H9 (cell line): ENCODE data around the gene SLCO3A1. TPM values are rescaled to one million over a fixed set of nuclear protein-coding genes. Genes with fewer than 3 reads are reported as not detected.

Source experiments
- DNase-seq: peaks from one replicate; pipeline ENCODE4 v3.0.0-alpha.2; 2017
- H2AFZ ChIP-seq: one replicate; pipeline ENCODE4 v1.6.1; 2013; ENCODE audit warnings: mild to moderate bottlenecking, low read length, control low read depth, moderate library complexity
- H2AK5ac ChIP-seq: 2 replicates; pipeline ENCODE4 v1.6.1; 2013; ENCODE audit warnings: low read length, control low read depth, mixed read lengths; ENCODE audit not compliant: insufficient read length
- H2BK120ac ChIP-seq: one replicate; pipeline ENCODE4 v1.6.1; 2013; ENCODE audit warnings: low read depth, mild to moderate bottlenecking, low read length, control low read depth, inconsistent platforms; ENCODE audit not compliant: poor library complexity, severe bottlenecking
- H2BK12ac ChIP-seq: 2 replicates; pipeline ENCODE4 v1.6.1; 2013; ENCODE audit warnings: low read length, control low read depth, mixed read lengths, low read depth; ENCODE audit not compliant: insufficient read length
- H2BK15ac ChIP-seq: 2 replicates; pipeline ENCODE4 v1.6.1; 2013; ENCODE audit warnings: low read depth, low read length, control low read depth
- H2BK20ac ChIP-seq: one replicate; pipeline ENCODE4 v1.6.1; 2013; ENCODE audit warnings: low read depth, mild to moderate bottlenecking, low read length, control low read depth, inconsistent platforms; ENCODE audit not compliant: poor library complexity, severe bottlenecking
- H2BK5ac ChIP-seq: 2 replicates; pipeline ENCODE4 v1.6.1; 2013; ENCODE audit warnings: low read length, control low read depth, mixed read lengths; ENCODE audit not compliant: insufficient read length
- H3K14ac ChIP-seq: 2 replicates; pipeline ENCODE4 v1.6.1; 2013; ENCODE audit warnings: low read length, control low read depth; ENCODE audit not compliant: insufficient read depth
- H3K18ac ChIP-seq: 2 replicates; pipeline ENCODE4 v1.6.1; 2013; ENCODE audit warnings: low read depth, mild to moderate bottlenecking, mixed read lengths, low read length, control low read depth; ENCODE audit not compliant: insufficient read length
- H3K23ac ChIP-seq: 2 replicates; pipeline ENCODE4 v1.6.1; 2013; ENCODE audit warnings: low read length, control low read depth, mixed read lengths, low read depth; ENCODE audit not compliant: insufficient read length
- H3K23me2 ChIP-seq: 2 replicates; pipeline ENCODE4 v1.6.1; 2013; ENCODE audit warnings: low read depth, mild to moderate bottlenecking, mixed read lengths, low read length, control low read depth; ENCODE audit not compliant: insufficient read length, poor library complexity, severe bottlenecking
- H3K27ac ChIP-seq: 2 replicates; pipeline ENCODE4 v1.5.1; 2013; ENCODE audit warnings: low read length, control low read depth, mixed read lengths, low read depth; ENCODE audit not compliant: insufficient read length
- H3K27me3 ChIP-seq: 2 replicates; pipeline ENCODE4 v1.6.1; 2013; ENCODE audit warnings: low read length, control low read depth, inconsistent platforms; ENCODE audit not compliant: insufficient read depth
- H3K4ac ChIP-seq: 2 replicates; pipeline ENCODE4 v1.6.1; 2013; ENCODE audit warnings: low read depth, mild to moderate bottlenecking, control low read depth, inconsistent platforms, low read length, moderate library complexity
- H3K4me1 ChIP-seq: 2 replicates; pipeline ENCODE4 v1.6.1; 2013; ENCODE audit warnings: low read length, control low read depth, inconsistent platforms; ENCODE audit not compliant: insufficient read depth
- H3K4me2 ChIP-seq: 2 replicates; pipeline ENCODE4 v1.6.1; 2013; ENCODE audit warnings: low read length, control low read depth, mixed read lengths; ENCODE audit not compliant: insufficient read length, insufficient read depth
- H3K56ac ChIP-seq: 2 replicates; pipeline ENCODE4 v1.6.1; 2013; ENCODE audit warnings: low read depth, mild to moderate bottlenecking, mixed read lengths, low read length, control low read depth; ENCODE audit not compliant: insufficient read length
- H3K79me1 ChIP-seq: 2 replicates; pipeline ENCODE4 v1.6.1; 2013; ENCODE audit warnings: low read depth, mild to moderate bottlenecking, moderate library complexity, low read length, control low read depth, inconsistent platforms; ENCODE audit not compliant: insufficient read depth, poor library complexity, severe bottlenecking
- H3K79me2 ChIP-seq: 2 replicates; pipeline ENCODE4 v1.6.1; 2013; ENCODE audit warnings: low read length, control low read depth, inconsistent platforms; ENCODE audit not compliant: insufficient read depth
- H3K9ac ChIP-seq: 2 replicates; pipeline ENCODE4 v1.6.1; 2013; ENCODE audit warnings: low read length, control low read depth, mixed read lengths; ENCODE audit not compliant: insufficient read length; ENCODE audit errors: extremely low read depth
- H3K9me3 ChIP-seq: one replicate; pipeline ENCODE4 v1.6.1; 2013; ENCODE audit warnings: low read depth, low read length, inconsistent platforms; ENCODE audit not compliant: control insufficient read depth
- H3T11ph ChIP-seq: one replicate; pipeline ENCODE4 v1.6.1; 2013; ENCODE audit warnings: mild to moderate bottlenecking, low read length, control low read depth, inconsistent platforms
- H4K20me1 ChIP-seq: one replicate; pipeline ENCODE4 v1.6.1; 2013; ENCODE audit not compliant: control insufficient read depth, insufficient read length, insufficient read depth
- H4K5ac ChIP-seq: 2 replicates; pipeline ENCODE4 v1.6.1; 2013; ENCODE audit warnings: low read depth, mild to moderate bottlenecking, mixed read lengths, low read length, control low read depth; ENCODE audit not compliant: insufficient read length
- H4K8ac ChIP-seq: replicated peaks from 2 replicates; pipeline ENCODE4 v1.6.1; 2013; ENCODE audit warnings: low read length, control low read depth, mixed read lengths, low read depth; ENCODE audit not compliant: insufficient read length
- H4K91ac ChIP-seq: 2 replicates; pipeline ENCODE4 v1.6.1; 2013; ENCODE audit warnings: low read depth, mild to moderate bottlenecking, moderate library complexity, mixed read lengths, low read length, control low read depth; ENCODE audit not compliant: insufficient read length
- H3K27ac Mint-ChIP-seq, 3 experiments: 2 replicates in 2 of 3; 3 replicates in 1 of 3; pipeline ENCODE4 v1.8.0; 2020 to 2021; ENCODE audit warnings: mixed read lengths in 3 of 3, mild to moderate bottlenecking in 1 of 3, moderate library complexity in 1 of 3
- H3K27me3 Mint-ChIP-seq: 2 replicates; pipeline ENCODE4 v1.8.0; 2021; ENCODE audit warnings: low read depth, mild to moderate bottlenecking, moderate library complexity, mixed read lengths
- H3K36me3 Mint-ChIP-seq, 3 experiments: 2 replicates in 2 of 3; 3 replicates in 1 of 3; pipeline ENCODE4 v1.8.0; 2020 to 2021; ENCODE audit warnings: low read depth in 3 of 3, mixed read lengths in 3 of 3; ENCODE audit not compliant: insufficient read depth in 1 of 3
- H3K4me1 Mint-ChIP-seq, 2 experiments: 2 replicates each; pipeline ENCODE4 v1.8.0; 2020; ENCODE audit warnings: mixed read lengths in 2 of 2
- H3K4me3 Mint-ChIP-seq, 2 experiments: 2 replicates in 1 of 2; 3 replicates in 1 of 2; pipeline ENCODE4 v1.8.0; 2020 to 2021; ENCODE audit warnings: mild to moderate bottlenecking in 2 of 2, mixed read lengths in 2 of 2, moderate library complexity in 1 of 2
- H3K9me3 Mint-ChIP-seq, 2 experiments: 2 replicates in 1 of 2; 3 replicates in 1 of 2; pipeline ENCODE4 v1.8.0; 2020; ENCODE audit warnings: mild to moderate bottlenecking in 2 of 2, mixed read lengths in 2 of 2, moderate library complexity in 1 of 2
- CTCF ChIP-seq: fragments of 200-600 bp; sonication (generic); conservative IDR thresholded peaks from 3 replicates; pipeline ENCODE4 v1.8.0; 2021; ENCODE audit warnings: antibody characterized with exemption, mild to moderate bottlenecking
- WGBS: extraction: QIAGEN DNeasy Blood & Tissue Kit; methylation state at CpG from one replicate; pipeline ENCODE4 v1.1.7; 2013; ENCODE audit warnings: missing lambda C conversion rate, low lambda C conversion rate, mixed read lengths; ENCODE audit not compliant: insufficient read length; ENCODE audit errors: extremely low coverage; 5-methylcytosine and 5-hydroxymethylcytosine counted together
- total RNA-seq: library from RNA; stranded (reverse); gene quantifications from 2 replicates; pipeline ENCODE4 v1.2.1, GENCODE V29; 2021

The SLCO3A1 gene
- total RNA-seq, 1 experiment from 2014 or later: 9.4 TPM

GRCh38 chr15:91921188-91921842 is 67.8 kb downstream of the SLCO3A1 start:
- Histone ChIP-seq H3K27me3 (no peaks in the 10 kb centered on the region), H4K91ac (no peak overlapping the region), H3K4ac (no peak overlapping the region), H2BK12ac (no peak overlapping the region), H3K9me3 (no peaks in the 10 kb centered on the region), H3K23ac (no peak overlapping the region), H3K4me2 (no peak overlapping the region), H2AFZ (no peak overlapping the region), H4K20me1 (no peaks in the 10 kb centered on the region), H3K9ac (no peak overlapping the region), H4K5ac (no peak overlapping the region), H2AK5ac (no peak overlapping the region), H2BK120ac (no peak overlapping the region), H3K23me2 (no peaks in the 10 kb centered on the region), H2BK20ac (no peak overlapping the region), H2BK15ac (no peak overlapping the region), H3K27ac (no peak overlapping the region), H2BK5ac (no peak overlapping the region), H3K79me1 (no peaks in the 10 kb centered on the region), H3K14ac (no peak overlapping the region), H3K79me2 (peaks cover 2% of the 10 kb centered on the region; the same call in 1 of the 2 replicates), H3K18ac (no peak overlapping the region), H3K56ac (no peak overlapping the region), H3K4me1 (peaks cover 3% of the 10 kb centered on the region; the same call in 1 of the 2 replicates), H4K8ac (no peak overlapping the region), H3T11ph (no peak overlapping the region)
- Mint-ChIP-seq H3K4me3 (no peak overlapping the region), H3K27ac (no peak overlapping the region; a peak in 2 of 7 replicates), H3K9me3 (no peaks in the 10 kb centered on the region), H3K4me1 (peaks cover 15 to 32% of the 10 kb centered on the region in 2 experiments), H3K36me3 (peaks cover 0 to 5% (median 2%) of the 10 kb centered on the region in 3 experiments; a peak in 2 of 7 replicates), H3K27me3 (no peaks in the 10 kb centered on the region)
- no CpG with 5 or more reads among the region's 5 CpGs for WGBS
- DNase-seq: no peak
- TF ChIP-seq CTCF: no peak
